ENCODE results near the gene ADNP. TPM values are rescaled to one million over a fixed set of nuclear protein-coding genes. Genes with fewer than 3 reads are reported as not detected.

The ADNP gene
- total and polyA plus RNA-seq, 2 donors (not counting 1 experiment from before 2014, with no cell fraction given) = 20.4 to 94.8 TPM

- Histone ChIP-seq H3K9me3 (ENCODE audit: control extremely low read depth in 1 of 3, control insufficient read depth in 2 of 3, insufficient read depth in 1 of 3, low read length in 2 of 3) (no peaks in the 10 kb centered on the region), H3K4me3 (ENCODE audit: control extremely low read depth in 1 of 5, extremely low read depth in 1 of 5, insufficient read depth in 1 of 5, low read depth in 2 of 5, low read length in 4 of 5) (no peak overlapping the region), H3K36me3 (replicated peaks in 1 of 2; ENCODE audit: control extremely low read depth in 1 of 2, control insufficient read depth in 1 of 2, extremely low read depth in 1 of 2, insufficient read depth in 2 of 2, low read length in 1 of 2) (peaks cover 0 to 41% of the 10 kb centered on the region in 2 experiments), H3K27me3 (replicated peaks in 1 of 4; ENCODE audit: control extremely low read depth in 1 of 4, control insufficient read depth in 3 of 4, insufficient read depth in 4 of 4, low read length in 3 of 4) (no peaks in the 10 kb centered on the region), H3K9ac (ENCODE audit: low read length) (no peak overlapping the region), H3K4me1 (ENCODE audit: control insufficient read depth in 2 of 2, insufficient read depth in 2 of 2, low read length in 2 of 2) (peaks cover 24% of the 10 kb centered on the region in 2 donors), H4K20me1 (ENCODE audit: control insufficient read depth, insufficient read depth, low read length, poor library complexity, severe bottlenecking) (peaks cover 14% of the 10 kb centered on the region), H3K27ac (ENCODE audit: low read length in 2 of 2) (peak overlapping the region in 1 of 2 donors; percentile 100), H3K79me2 (ENCODE audit: control insufficient read depth, insufficient read depth, low read length) (peaks cover 26% of the 10 kb centered on the region), H3K4me2 (replicated peaks; ENCODE audit: low read depth, low read length, poor library complexity, severe bottlenecking) (no peak overlapping the region), H2AFZ (ENCODE audit: insufficient read depth, low read depth, low read length, poor library complexity, severe bottlenecking) (no peak overlapping the region)
- intact Hi-C loops (cut with micrococcal nuclease) = loop anchor here (5.0 kb wide), 1 partner anchor 815 kb away; no protein-coding TSS in a partner anchor
- no peak for TF ChIP-seq EZH2 (IDR thresholded peaks at IDR 0.05; ENCODE audit: borderline replicate concordance, insufficient read depth, low read depth, low read length, poor library complexity, severe bottlenecking)
- no CpG with 5 or more reads among the region's 1 CpG for WGBS (ENCODE audit: insufficient coverage)
- Mint-ChIP-seq H3K4me1 (peaks cover 28% of the 10 kb centered on the region), H3K27ac (peak overlapping the region; percentile 99), H3K9me3 (ENCODE audit: insufficient read depth) (no peaks in the 10 kb centered on the region), H3K4me3 (peak overlapping the region; percentile 91), H3K27me3 (no peaks in the 10 kb centered on the region)
- ChIA-PET CTCF (interaction anchor here (3.1 to 16.7 kb wide), 2 partner anchors 25 to 138 kb away, joined by 31 to 390 read pairs; partner anchors contain the start of genes BCAS4, DPM1 and MOCS3), POLR2A (interaction anchor here (4.9 kb wide), 1 partner anchor 140 kb away, joined by 123 read pairs; the partner anchor contains the start of gene BCAS4)
- ATAC-seq (ENCODE audit: low read depth) = no peak
- DNase-seq = no peak
These were observed 1.5 kb upstream of the ADNP start for GRCh38 chr20:50932691-50933280.

- Histone ChIP-seq H3K4me3 (ENCODE audit: control extremely low read depth in 1 of 5, extremely low read depth in 1 of 5, insufficient read depth in 1 of 5, low read depth in 2 of 5, low read length in 4 of 5) (peak overlapping the region; percentile 6 to 79 (median 68)), H3K27me3 (replicated peaks in 1 of 4; ENCODE audit: control extremely low read depth in 1 of 4, control insufficient read depth in 3 of 4, insufficient read depth in 4 of 4, low read length in 3 of 4) (no peaks in the 10 kb centered on the region), H3K79me2 (ENCODE audit: control insufficient read depth, insufficient read depth, low read length) (peaks cover 34% of the 10 kb centered on the region), H3K27ac (ENCODE audit: low read length in 2 of 2) (peak overlapping the region; percentile 94 to 100), H4K20me1 (ENCODE audit: control insufficient read depth, insufficient read depth, low read length, poor library complexity, severe bottlenecking) (peaks cover 14% of the 10 kb centered on the region), H3K9me3 (ENCODE audit: control extremely low read depth in 1 of 3, control insufficient read depth in 2 of 3, insufficient read depth in 1 of 3, low read length in 2 of 3) (no peaks in the 10 kb centered on the region), H3K4me2 (replicated peaks; ENCODE audit: low read depth, low read length, poor library complexity, severe bottlenecking) (peak overlapping the region; percentile 79), H3K9ac (ENCODE audit: low read length) (peak overlapping the region; percentile 94), H3K4me1 (ENCODE audit: control insufficient read depth in 2 of 2, insufficient read depth in 2 of 2, low read length in 2 of 2) (peaks cover 24 to 27% of the 10 kb centered on the region in 2 donors), H3K36me3 (replicated peaks in 1 of 2; ENCODE audit: control extremely low read depth in 1 of 2, control insufficient read depth in 1 of 2, extremely low read depth in 1 of 2, insufficient read depth in 2 of 2, low read length in 1 of 2) (peaks cover 0 to 48% of the 10 kb centered on the region in 2 experiments), H2AFZ (ENCODE audit: insufficient read depth, low read depth, low read length, poor library complexity, severe bottlenecking) (peak overlapping the region; percentile 75)
- peaks cover 33% of the 10 kb centered on the region for H3K4me1 Mint-ChIP-seq
- peak overlapping the region; percentile 99 for H3K27ac Mint-ChIP-seq
- ChIA-PET CTCF (interaction anchor here (0.9 to 16.7 kb wide), 13 partner anchors 9 to 568 kb away, joined by 3 to 390 read pairs (median 4); partner anchors contain the start of genes BCAS4, DPM1 and MOCS3), POLR2A (interaction anchor here (0.6 to 4.9 kb wide), 15 partner anchors 9 to 529 kb away, joined by 3 to 123 read pairs (median 6); partner anchors contain the start of genes BCAS4, DPM1, MOCS3 and PARD6B)
- H3K4me3 Mint-ChIP-seq = peak overlapping the region; percentile 91
- no peaks in the 10 kb centered on the region for H3K9me3 Mint-ChIP-seq (ENCODE audit: insufficient read depth)
- no peak for ATAC-seq (ENCODE audit: low read depth)
- intact Hi-C loops (cut with micrococcal nuclease) = loop anchor here (5.0 kb wide), 1 partner anchor 815 kb away; no protein-coding TSS in a partner anchor
- DNase-seq = no peak
- H3K27me3 Mint-ChIP-seq = no peaks in the 10 kb centered on the region
- WGBS (ENCODE audit: insufficient coverage) = 64% methylated on average over 5 of the region's 6 CpGs
- TF ChIP-seq, protein P1, sequence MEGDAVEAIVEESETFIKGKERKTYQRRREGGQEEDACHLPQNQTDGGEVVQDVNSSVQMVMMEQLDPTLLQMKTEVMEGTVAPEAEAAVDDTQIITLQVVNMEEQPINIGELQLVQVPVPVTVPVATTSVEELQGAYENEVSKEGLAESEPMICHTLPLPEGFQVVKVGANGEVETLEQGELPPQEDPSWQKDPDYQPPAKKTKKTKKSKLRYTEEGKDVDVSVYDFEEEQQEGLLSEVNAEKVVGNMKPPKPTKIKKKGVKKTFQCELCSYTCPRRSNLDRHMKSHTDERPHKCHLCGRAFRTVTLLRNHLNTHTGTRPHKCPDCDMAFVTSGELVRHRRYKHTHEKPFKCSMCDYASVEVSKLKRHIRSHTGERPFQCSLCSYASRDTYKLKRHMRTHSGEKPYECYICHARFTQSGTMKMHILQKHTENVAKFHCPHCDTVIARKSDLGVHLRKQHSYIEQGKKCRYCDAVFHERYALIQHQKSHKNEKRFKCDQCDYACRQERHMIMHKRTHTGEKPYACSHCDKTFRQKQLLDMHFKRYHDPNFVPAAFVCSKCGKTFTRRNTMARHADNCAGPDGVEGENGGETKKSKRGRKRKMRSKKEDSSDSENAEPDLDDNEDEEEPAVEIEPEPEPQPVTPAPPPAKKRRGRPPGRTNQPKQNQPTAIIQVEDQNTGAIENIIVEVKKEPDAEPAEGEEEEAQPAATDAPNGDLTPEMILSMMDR (IDR thresholded peaks at IDR 0.05) = no peak
- TF ChIP-seq EZH2 (IDR thresholded peaks at IDR 0.05; ENCODE audit: borderline replicate concordance, insufficient read depth, low read depth, low read length, poor library complexity, severe bottlenecking) = no peak
These were observed 814 bp upstream of the ADNP start for GRCh38 chr20:50932016-50932485.

Data from B cell (primary cell).